GM18505 (cell line): ENCODE results near the gene CMTM3.
"Not testable (repeated sequence)": the region's sequence is repeated elsewhere in the genome, so short reads cannot be mapped to it uniquely, and the experiment has no call there.

Experiments used
- ATAC-seq: cut with Tn5 transposase; IDR thresholded peaks from one replicate; pipeline ENCODE4 v1.9.1; 2021; ENCODE audit not compliant: unreplicated experiment
- POLR2A ChIP-seq: IDR thresholded peaks from 4 replicates; pipeline ENCODE4 v1.6.1; 2011; ENCODE audit warnings: borderline replicate concordance; ENCODE audit not compliant: insufficient read depth, insufficient read length; ENCODE audit errors: extremely low read depth

The CMTM3 gene

DNA sequence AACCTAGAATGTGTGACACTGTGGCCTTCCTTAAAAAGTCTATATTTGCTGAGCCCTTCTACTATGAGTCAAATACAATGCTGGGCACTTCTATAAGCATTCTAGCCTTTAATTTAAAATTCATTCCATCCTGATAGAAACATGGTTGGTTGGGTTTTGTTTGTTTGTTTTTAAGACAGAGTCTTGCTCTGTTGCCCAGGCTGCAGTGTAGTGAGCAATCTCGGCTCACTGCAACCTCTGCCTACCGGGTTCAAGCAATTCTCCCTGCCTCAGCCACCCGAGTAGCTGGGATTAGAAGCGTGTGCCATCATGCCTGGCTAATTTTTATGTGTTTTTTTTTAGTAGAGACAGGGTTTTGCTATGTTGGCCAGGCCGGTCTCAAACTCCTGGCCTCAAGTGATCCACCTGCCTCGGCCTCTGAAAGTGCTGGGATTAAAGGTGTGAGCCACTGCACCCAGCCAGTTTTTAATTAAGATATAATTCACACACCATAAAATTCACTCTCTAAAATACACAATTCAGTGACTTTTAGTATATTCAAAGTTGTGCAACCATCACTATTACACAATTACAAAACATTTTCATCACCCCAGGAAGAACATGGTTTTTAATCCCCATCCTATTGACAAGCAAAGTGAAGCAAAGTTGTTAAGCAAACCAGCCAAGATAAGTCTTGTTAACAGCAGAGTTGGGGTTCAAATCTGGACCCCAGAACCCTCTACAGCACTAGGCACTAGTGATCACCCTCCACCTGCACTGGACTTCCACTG is 49.3 kb downstream of the CMTM3 start:
- TF ChIP-seq POLR2A, result no peak
- no peak for ATAC-seq

GRCh38 chr16:66656547-66656946 is 52.0 kb downstream of the CMTM3 start:
- TF ChIP-seq POLR2A, result no peak
- ATAC-seq, result no peak

DNA sequence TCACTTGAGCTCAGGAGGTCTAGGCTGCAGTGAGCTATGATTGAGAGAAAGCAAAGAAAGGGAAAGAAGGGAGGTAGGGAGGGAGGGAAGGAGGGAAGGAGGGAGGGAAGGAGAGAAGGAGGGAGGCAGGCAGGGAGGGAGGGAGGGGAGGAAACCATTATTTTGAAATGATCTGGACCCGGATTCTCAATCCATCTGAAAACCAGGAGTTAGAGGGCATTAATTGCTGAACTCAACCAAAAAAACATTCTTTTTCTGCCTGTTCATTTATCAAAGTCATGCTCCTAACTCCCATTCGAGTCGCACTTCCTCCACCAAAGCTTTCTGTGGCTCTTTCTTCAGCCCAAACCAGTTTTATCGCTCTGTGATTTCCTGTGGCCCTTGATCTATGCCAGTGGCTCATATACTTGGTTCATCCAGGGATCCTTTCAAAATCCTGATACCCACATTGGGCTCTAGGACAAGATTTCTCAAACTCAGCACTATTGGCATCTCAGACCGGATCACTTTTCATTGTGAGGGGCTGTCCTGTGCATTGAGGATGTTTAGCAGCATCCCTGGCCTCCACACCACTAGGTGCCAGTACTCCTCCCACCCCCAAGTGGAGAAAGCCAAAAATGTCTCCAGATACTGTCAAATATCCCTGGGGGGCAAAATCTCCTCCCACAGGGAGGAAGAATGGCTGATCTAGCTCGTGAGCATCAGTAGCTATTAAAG is 53.8 kb downstream of the CMTM3 start:
- no peak for TF ChIP-seq POLR2A
- no peak for ATAC-seq

DNA sequence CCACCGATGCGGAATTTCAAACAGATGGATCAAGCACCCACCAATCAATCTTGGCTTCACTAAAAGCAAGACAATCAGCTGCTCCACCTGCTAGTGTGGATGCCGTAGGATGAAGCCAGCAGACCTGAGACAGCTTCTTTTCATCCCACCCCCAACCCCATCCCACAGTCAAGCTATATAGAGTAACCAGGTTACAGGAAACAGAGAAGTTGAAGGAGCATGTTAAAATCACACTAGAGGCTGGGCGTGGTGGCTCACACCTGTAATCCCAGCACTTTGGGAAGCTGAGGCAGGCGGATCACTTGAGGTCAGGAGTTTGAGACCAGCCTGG is 54.3 kb downstream of the CMTM3 start:
- no peak for ATAC-seq
- no peak for TF ChIP-seq POLR2A

DNA sequence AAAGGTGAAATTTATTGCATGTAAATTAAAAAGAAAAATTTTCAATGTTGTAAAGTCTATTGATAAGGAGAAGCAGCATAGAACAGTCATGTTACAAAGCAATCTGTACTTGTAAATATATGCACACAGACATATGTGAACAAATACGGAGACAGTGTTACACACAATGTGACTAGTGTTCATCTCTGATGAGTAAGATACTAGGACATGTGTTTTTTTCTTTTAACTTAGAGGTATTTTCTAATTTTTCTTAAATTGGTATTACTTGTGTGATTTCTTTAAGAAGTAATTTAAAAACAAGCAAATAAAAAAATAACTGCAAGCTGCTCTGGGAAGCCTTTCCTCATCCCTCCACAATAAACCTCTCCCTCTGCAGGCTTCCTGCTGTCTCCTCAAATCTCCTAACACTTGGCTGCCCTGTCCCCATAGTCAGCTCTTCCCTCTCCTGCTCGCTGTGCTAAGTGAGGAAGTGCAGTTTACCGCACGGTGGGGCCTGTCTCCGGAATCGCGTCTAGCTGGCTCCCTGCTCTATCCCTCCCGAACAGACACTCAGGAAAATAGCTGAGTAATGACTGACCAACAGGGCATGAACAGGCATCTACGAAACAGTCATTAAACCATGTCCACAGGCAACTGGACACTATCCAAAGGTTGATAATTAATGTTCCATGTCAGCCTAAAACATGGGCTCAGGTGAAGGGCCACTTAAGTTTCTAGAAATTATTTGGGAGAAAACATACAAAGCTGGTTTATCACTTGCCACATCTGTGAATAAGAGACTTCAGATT is 56.1 kb downstream of the CMTM3 start:
- no peak for ATAC-seq
- no peak for TF ChIP-seq POLR2A

- no peak for ATAC-seq
- TF ChIP-seq POLR2A, result no peak
Observed at GRCh38 chr16:66661210-66661560, 56.7 kb downstream of the CMTM3 start.

DNA sequence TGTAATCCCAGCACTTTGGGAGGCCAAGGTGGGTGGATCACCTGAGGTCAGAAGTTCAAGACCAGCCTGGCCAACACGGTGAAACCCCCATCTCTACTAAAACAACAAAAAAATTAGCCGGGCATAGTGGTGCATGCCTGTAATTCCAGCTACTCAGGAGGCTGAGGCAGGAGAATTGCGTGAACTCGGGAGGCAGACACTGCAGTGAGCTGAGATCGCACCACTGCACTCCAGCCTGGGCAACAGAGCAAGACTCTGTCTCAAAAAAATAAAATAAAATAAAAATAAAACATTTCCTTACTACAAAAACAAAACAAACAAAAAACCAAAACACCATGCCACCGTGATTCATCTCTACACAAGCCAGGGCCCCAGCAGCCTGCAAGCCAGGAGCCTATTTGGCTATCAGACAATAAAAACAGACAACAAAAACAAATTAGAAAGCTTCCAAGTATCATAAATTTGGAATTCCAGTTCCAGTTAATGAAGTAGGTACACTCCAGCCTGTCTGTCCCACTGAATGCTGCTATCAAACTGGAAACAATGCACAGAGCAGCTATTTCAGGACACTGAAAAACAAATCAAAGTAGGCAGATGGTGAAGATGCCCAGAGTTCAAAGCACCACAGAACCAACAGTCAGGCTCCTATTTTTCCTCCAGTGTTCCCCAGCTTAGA is 57.3 kb downstream of the CMTM3 start:
- not testable (repeated sequence) for ATAC-seq

DNA sequence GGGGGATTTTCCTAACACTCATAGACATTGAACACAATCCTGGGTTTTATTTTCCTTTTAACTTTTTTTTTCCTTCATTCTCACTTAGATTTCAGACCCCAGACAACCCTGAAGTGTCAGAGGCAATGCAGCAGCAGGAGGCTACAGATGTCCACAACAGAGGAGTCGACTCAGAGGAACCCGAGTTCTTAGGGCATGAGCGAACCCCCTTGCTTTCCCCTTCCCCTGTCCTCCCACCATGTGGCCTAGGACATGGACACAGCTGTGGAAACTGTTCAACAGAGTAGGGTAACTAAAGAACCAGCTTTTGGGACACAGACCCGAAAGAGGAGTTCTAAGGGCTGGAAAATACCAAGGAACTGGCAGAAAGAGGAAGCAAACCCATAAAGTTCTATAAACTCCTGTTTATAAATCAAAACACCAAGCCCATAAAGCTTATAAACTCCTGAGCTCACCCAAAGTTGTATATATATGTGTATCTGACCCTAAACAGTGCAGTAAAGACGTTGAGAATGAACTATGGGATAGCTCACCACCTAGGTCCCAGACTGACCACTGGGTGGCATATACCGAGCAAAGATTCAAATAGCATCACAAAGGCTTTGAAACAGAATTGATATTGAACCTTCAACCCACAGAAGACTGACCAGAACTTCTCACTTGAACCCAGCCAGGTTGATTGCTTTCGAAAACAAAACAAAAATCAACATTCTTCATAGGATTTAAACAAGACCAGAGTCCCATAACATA is 58.1 kb downstream of the CMTM3 start:
- TF ChIP-seq POLR2A, result no peak
- no peak for ATAC-seq
